Measurements from ENCODE around the gene SAMD4A. TPM values are rescaled to one million over a fixed set of nuclear protein-coding genes. Genes with fewer than 3 reads are reported as not detected.

The SAMD4A gene
- total and polyA plus RNA-seq, 2 of the 4 experiments (the other 2 are of a cell fraction): 22.9 to 38.2 TPM

DNA sequence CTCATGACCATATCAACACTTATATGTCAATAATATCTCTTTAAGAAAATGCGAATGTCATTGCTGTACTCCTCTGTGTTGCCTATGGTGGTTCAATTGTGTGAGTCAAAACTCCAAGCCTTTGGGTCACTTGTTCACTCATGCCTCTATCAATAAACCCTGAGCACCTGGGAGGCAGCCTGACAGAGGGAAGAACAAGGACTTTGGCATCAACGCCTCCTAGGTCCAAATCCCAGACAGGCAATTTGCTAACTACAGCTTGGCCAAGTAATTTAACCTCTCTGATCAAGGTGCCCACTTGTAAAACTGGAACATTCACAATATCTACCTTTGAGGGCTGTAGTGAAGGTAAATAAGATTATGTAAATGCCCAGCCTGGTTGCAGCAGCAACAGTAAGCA, 137.8 kb downstream of the SAMD4A start:
- no peak for ATAC-seq (ENCODE audit: low read depth)
- dilution Hi-C loops (cut with HindIII; ENCODE audit: low sequenced_read_pairs, unreplicated experiment): no loop called here

More for the DNA sequence above, 137.8 kb downstream of the SAMD4A start:
- Histone ChIP-seq H3K27ac (ENCODE audit: insufficient read depth, low read length) (no peak overlapping the region), H3K18ac (ENCODE audit: low read depth, low read length) (no peak overlapping the region), H2AK9ac (replicated peaks; ENCODE audit: low read depth, low read length, poor library complexity) (no peak overlapping the region), H3K9me1 (ENCODE audit: insufficient read depth, low read length) (peaks cover 28% of the 10 kb centered on the region), H2BK5ac (ENCODE audit: low read depth, low read length, poor library complexity, severe bottlenecking) (no peak overlapping the region), H2BK20ac (ENCODE audit: low read depth, low read length) (no peak overlapping the region), H2AK5ac (ENCODE audit: low read depth, low read length) (no peak overlapping the region), H3K9ac (ENCODE audit: low read depth, low read length) (no peak overlapping the region), H3K4me2 (ENCODE audit: low read depth, low read length) (no peak overlapping the region), H3K14ac (replicated peaks; ENCODE audit: low read depth, low read length) (no peak overlapping the region), H3K4me1 (ENCODE audit: control insufficient read depth, insufficient read depth, low read length) (peaks cover 3% of the 10 kb centered on the region), H4K20me1 (ENCODE audit: insufficient read depth, low read length) (peaks cover 82% of the 10 kb centered on the region), H2AFZ (replicated peaks; ENCODE audit: low read length, poor library complexity) (no peak overlapping the region), H3K9me3 (ENCODE audit: control insufficient read depth, insufficient read depth, low read length) (no peaks in the 10 kb centered on the region), H3K27me3 (ENCODE audit: control insufficient read depth, insufficient read depth, low read length) (no peaks in the 10 kb centered on the region), H3K36me3 (ENCODE audit: control insufficient read depth, insufficient read depth, low read length) (peaks cover 14% of the 10 kb centered on the region), H3K23ac (ENCODE audit: low read depth, low read length) (no peak overlapping the region), H3K79me1 (ENCODE audit: low read depth in 1 of 2, low read length in 2 of 2) (peaks cover 69 to 98% of the 10 kb centered on the region in 2 experiments), H2BK120ac (ENCODE audit: low read depth, low read length) (no peak overlapping the region), H3K4me3 (ENCODE audit: insufficient read depth, low read depth, low read length) (no peak overlapping the region), H2BK15ac (ENCODE audit: low read depth, low read length) (no peak overlapping the region), H3K56ac (ENCODE audit: extremely low read depth, insufficient read depth, low read length) (no peak overlapping the region), H4K8ac (ENCODE audit: low read depth in 2 of 2, low read length in 2 of 2) (no peak overlapping the region), H4K91ac (ENCODE audit: insufficient read depth, low read depth, low read length) (no peak overlapping the region), H3K4ac (ENCODE audit: low read depth, low read length) (no peak overlapping the region), H4K5ac (ENCODE audit: low read depth, low read length) (no peak overlapping the region)
- TF ChIP-seq RFX5 (IDR thresholded peaks at IDR 0.05; ENCODE audit: low read depth, low read length): no peak
- TF ChIP-seq CHD1 (IDR thresholded peaks at IDR 0.05; ENCODE audit: low read depth, low read length): no peak
- no peak for TF ChIP-seq FOS (IDR thresholded peaks at IDR 0.05; ENCODE audit: low read depth, low read length)
- no peak for TF ChIP-seq RCOR1 (IDR thresholded peaks at IDR 0.05; ENCODE audit: insufficient replicate concordance, low read length)
- no peak for TF ChIP-seq RAD21 (IDR thresholded peaks at IDR 0.05; ENCODE audit: low read length)
- in situ Hi-C loops (cut with MboI; ENCODE audit: low sequenced_read_pairs): no loop called here
- no peak for DNase-seq
- POLR2A ChIA-PET (ENCODE audit: unreplicated experiment): no interaction called here
- CTCF ChIA-PET: no interaction called here
- intact Hi-C loops (cut with micrococcal nuclease): no loop called here
- WGBS, 2 experiments (ENCODE audit: extremely low coverage in 2 of 2, insufficient read length in 1 of 2): no CpG with 5 or more reads among the region's 2 CpGs
- no TSS peak for BruUV-seq (replicated peaks)
